Rectal smooth muscle tissue (tissue), 1 donor: ENCODE data around the gene ABHD5.

Experiments used
- H3K27ac ChIP-seq: one replicate; pipeline ENCODE4 v1.7.0; 2013; ENCODE audit warnings: low read depth, low read length, inconsistent platforms
- H3K27me3 ChIP-seq: one replicate; pipeline ENCODE4 v1.7.0; 2013; ENCODE audit warnings: low read length; ENCODE audit not compliant: control insufficient read depth, insufficient read depth
- H3K36me3 ChIP-seq: one replicate; pipeline ENCODE4 v1.7.0; 2013; ENCODE audit warnings: low read length; ENCODE audit not compliant: control insufficient read depth, insufficient read depth
- H3K4me1 ChIP-seq: one replicate; pipeline ENCODE4 v1.7.0; 2013; ENCODE audit warnings: low read length; ENCODE audit not compliant: control insufficient read depth, insufficient read depth
- H3K4me3 ChIP-seq: one replicate; pipeline ENCODE4 v1.7.0; 2013; ENCODE audit warnings: low read length
- H3K9ac ChIP-seq: one replicate; pipeline ENCODE4 v1.7.0; 2013; ENCODE audit warnings: low read length

Gene ABHD5

DNA sequence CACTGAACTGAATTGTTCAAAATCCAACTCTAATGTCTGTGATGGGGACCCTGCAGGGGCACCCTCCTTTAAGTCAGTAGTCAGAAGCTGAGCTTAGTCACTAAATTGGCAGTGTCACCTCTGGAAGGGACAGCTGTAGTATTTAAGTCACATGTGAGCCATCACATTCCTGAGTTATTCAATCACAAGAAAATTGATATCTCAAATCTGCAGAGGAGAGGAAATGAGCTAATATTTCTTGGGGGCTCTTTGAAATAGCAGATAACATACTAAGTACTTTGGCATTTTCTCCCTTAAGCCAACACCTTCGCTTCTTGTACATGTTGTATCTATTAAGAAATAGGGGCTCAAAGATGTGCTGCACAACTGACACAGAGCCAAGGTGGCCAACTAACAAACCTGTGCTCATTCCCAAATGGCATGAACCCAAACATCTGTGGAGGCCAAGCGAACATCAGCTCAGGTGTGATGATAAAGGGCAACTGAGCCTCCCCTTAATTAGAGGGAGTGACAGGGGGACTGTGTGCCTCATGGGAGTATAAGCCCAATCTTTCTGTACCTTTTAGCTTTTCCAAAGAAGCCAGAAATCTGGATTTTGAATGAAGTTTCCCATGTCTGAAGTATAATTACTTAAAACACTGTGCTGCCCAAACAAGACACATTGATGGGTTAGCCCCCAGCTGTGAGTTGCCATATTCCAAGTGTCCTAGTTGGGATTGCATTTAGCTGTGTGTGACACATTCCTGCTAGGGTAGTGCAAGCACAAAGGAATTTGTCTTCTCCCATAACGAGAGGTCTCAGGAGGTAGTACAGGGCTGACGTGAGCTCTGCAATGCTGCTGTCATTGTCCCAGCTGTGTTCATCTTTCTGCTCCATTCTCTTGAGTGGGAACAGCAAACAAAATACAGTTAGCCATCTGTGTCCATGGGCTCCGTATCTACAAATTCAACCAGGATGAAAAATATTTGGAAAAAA is 63.3 kb downstream of the ABHD5 start:
- Histone ChIP-seq H3K27ac (no peak overlapping the region), H3K4me1 (no peaks in the 10 kb centered on the region), H3K36me3 (no peaks in the 10 kb centered on the region), H3K9ac (no peak overlapping the region), H3K4me3 (no peak overlapping the region), H3K27me3 (no peaks in the 10 kb centered on the region)

GRCh38 chr3:43755516-43756200 is 64.9 kb downstream of the ABHD5 start:
- H3K4me1 ChIP-seq, result no peaks in the 10 kb centered on the region
- H3K36me3 ChIP-seq, result no peaks in the 10 kb centered on the region
- H3K27ac ChIP-seq, result no peak overlapping the region
- no peak overlapping the region for H3K4me3 ChIP-seq
- H3K9ac ChIP-seq, result no peak overlapping the region
- no peaks in the 10 kb centered on the region for H3K27me3 ChIP-seq

GRCh38 chr3:43757666-43758321 is 67.1 kb downstream of the ABHD5 start:
- H3K9ac ChIP-seq, result no peak overlapping the region
- H3K27me3 ChIP-seq, result no peaks in the 10 kb centered on the region
- no peaks in the 10 kb centered on the region for H3K36me3 ChIP-seq
- no peaks in the 10 kb centered on the region for H3K4me1 ChIP-seq
- H3K4me3 ChIP-seq, result no peak overlapping the region
- H3K27ac ChIP-seq, result no peak overlapping the region

- H3K27me3 ChIP-seq, result no peaks in the 10 kb centered on the region
- H3K4me3 ChIP-seq, result no peak overlapping the region
- no peak overlapping the region for H3K27ac ChIP-seq
- no peak overlapping the region for H3K9ac ChIP-seq
- H3K36me3 ChIP-seq, result no peaks in the 10 kb centered on the region
- H3K4me1 ChIP-seq, result no peaks in the 10 kb centered on the region
Measured at GRCh38 chr3:43758592-43759225, 68.0 kb downstream of the ABHD5 start.

DNA sequence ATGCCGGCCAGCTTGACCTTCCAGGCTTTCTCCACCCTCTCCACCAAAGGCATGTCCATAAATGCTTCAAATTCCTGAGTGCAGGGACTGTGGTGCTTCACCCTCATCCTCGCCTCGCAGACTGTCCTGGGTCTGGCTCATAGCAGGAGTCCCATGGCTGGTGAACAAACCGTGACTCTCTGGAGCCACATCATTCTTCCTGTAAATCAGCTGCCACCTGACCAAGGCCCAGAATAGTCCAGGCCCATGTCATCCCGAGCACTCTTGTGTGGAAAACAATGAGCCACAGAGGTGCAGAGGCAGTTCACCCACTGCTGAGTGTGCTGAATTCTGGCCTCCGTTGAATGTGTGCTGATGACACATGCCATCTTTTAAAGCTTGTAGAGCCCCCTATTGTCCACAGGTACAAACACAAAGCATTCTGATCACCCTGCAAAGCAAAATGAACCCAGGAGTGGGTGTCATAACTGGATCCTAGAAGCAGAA is 68.6 kb downstream of the ABHD5 start:
- Histone ChIP-seq H3K27ac (no peak overlapping the region), H3K27me3 (no peaks in the 10 kb centered on the region), H3K36me3 (no peaks in the 10 kb centered on the region), H3K9ac (peak overlapping the region; percentile 22), H3K4me1 (no peaks in the 10 kb centered on the region), H3K4me3 (no peak overlapping the region)

GRCh38 chr3:43759938-43760337 is 69.2 kb downstream of the ABHD5 start:
- no peaks in the 10 kb centered on the region for H3K4me1 ChIP-seq

GRCh38 chr3:43760938-43761337 is 70.2 kb downstream of the ABHD5 start:
- Histone ChIP-seq H3K27ac (no peak overlapping the region), H3K9ac (no peak overlapping the region), H3K27me3 (no peaks in the 10 kb centered on the region), H3K4me1 (no peaks in the 10 kb centered on the region), H3K4me3 (no peak overlapping the region), H3K36me3 (no peaks in the 10 kb centered on the region)

More at GRCh38 chr3:43759938-43760337, 69.2 kb downstream of the ABHD5 start:
- Histone ChIP-seq H3K27me3 (no peaks in the 10 kb centered on the region), H3K27ac (no peak overlapping the region), H3K9ac (no peak overlapping the region), H3K36me3 (no peaks in the 10 kb centered on the region), H3K4me3 (no peak overlapping the region)

DNA sequence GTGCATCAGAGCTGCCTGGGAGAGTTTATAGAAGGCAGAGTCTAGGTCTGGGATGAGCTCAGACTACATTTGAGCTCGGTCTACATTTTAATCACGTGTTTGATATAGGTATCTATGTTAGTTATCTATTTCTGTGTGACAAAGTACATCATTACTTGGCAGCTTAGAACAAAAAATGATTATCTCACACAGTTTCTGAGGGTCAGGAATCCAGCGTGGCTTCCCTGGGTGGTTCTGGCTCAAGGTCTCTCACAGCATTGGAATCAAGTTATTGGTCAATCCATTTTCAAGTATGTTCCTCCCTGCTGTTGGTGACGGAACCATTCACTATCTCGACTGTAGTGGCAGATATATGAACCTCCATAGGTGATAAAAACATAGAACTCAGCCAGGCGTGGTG is 71.7 kb downstream of the ABHD5 start:
- no peaks in the 10 kb centered on the region for H3K36me3 ChIP-seq
- H3K4me1 ChIP-seq, result no peaks in the 10 kb centered on the region
- no peaks in the 10 kb centered on the region for H3K27me3 ChIP-seq
- H3K4me3 ChIP-seq, result no peak overlapping the region
- no peak overlapping the region for H3K9ac ChIP-seq
- no peak overlapping the region for H3K27ac ChIP-seq

GRCh38 chr3:43764056-43764455 is 73.3 kb downstream of the ABHD5 start:
- no peak overlapping the region for H3K9ac ChIP-seq
- no peak overlapping the region for H3K4me3 ChIP-seq
- no peaks in the 10 kb centered on the region for H3K27me3 ChIP-seq
- peaks cover 2% of the 10 kb centered on the region for H3K4me1 ChIP-seq
- H3K27ac ChIP-seq, result no peak overlapping the region
- H3K36me3 ChIP-seq, result no peaks in the 10 kb centered on the region

GRCh38 chr3:43764471-43764870 is 73.7 kb downstream of the ABHD5 start:
- Histone ChIP-seq H3K4me1 (peaks cover 4% of the 10 kb centered on the region), H3K9ac (no peak overlapping the region), H3K27me3 (no peaks in the 10 kb centered on the region), H3K27ac (no peak overlapping the region), H3K4me3 (no peak overlapping the region), H3K36me3 (no peaks in the 10 kb centered on the region)

- Histone ChIP-seq H3K9ac (no peak overlapping the region), H3K4me1 (peaks cover 6% of the 10 kb centered on the region), H3K36me3 (no peaks in the 10 kb centered on the region), H3K27ac (no peak overlapping the region), H3K27me3 (no peaks in the 10 kb centered on the region), H3K4me3 (no peak overlapping the region)
Measured at GRCh38 chr3:43765521-43765971, 74.8 kb downstream of the ABHD5 start.
